GM19351 (cell line): ENCODE results near the gene CXCL5.
"Not testable (repeated sequence)": the region's sequence is repeated elsewhere in the genome, so short reads cannot be mapped to it uniquely, and the experiment has no call there.

Source experiments
- ATAC-seq: cut with Tn5 transposase; IDR thresholded peaks from one replicate; pipeline ENCODE4 v1.9.1; 2021; ENCODE audit warnings: mild to moderate bottlenecking, moderate library complexity; ENCODE audit not compliant: unreplicated experiment

The CXCL5 gene

GRCh38 chr4:74015126-74015780 is 16.8 kb upstream of the CXCL5 start:
- ATAC-seq = no peak

GRCh38 chr4:74014332-74014731 is 15.9 kb upstream of the CXCL5 start:
- no peak for ATAC-seq

- no peak for ATAC-seq
These were observed 14.8 kb upstream of the CXCL5 start for GRCh38 chr4:74013264-74013663.

GRCh38 chr4:74012130-74012529 is 13.7 kb upstream of the CXCL5 start:
- no peak for ATAC-seq

GRCh38 chr4:74009307-74009706 is 10.8 kb upstream of the CXCL5 start:
- ATAC-seq = no peak

GRCh38 chr4:74006009-74006476 is 7.6 kb upstream of the CXCL5 start:
- no peak for ATAC-seq

GRCh38 chr4:74005528-74005927 is 7.1 kb upstream of the CXCL5 start:
- no peak for ATAC-seq

GRCh38 chr4:74004668-74005067 is 6.2 kb upstream of the CXCL5 start:
- no peak for ATAC-seq

GRCh38 chr4:74000301-74000700 is 1.8 kb upstream of the CXCL5 start:
- no peak for ATAC-seq

- ATAC-seq = no peak
These were observed 6.4 kb downstream of the CXCL5 start for GRCh38 chr4:73992050-73992449.

- ATAC-seq = no peak
These were observed 6.8 kb downstream of the CXCL5 start for GRCh38 chr4:73991742-73992000.

GRCh38 chr4:73990988-73991741 is 7.3 kb downstream of the CXCL5 start:
- no peak for ATAC-seq

- ATAC-seq = no peak
These were observed 8.5 kb downstream of the CXCL5 start for GRCh38 chr4:73989928-73990327.

GRCh38 chr4:73989031-73989430 is 9.4 kb downstream of the CXCL5 start:
- ATAC-seq = no peak

- ATAC-seq = no peak
These were observed 10.4 kb downstream of the CXCL5 start, which contains the start of gene PPBP for GRCh38 chr4:73988061-73988460. Gene PPBP, minus strand, starts transcription at chr4:73988190. Its CDS starts 87 bp downstream, at chr4:73988103.

GRCh38 chr4:73985528-73985852 is 13.0 kb downstream of the CXCL5 start:
- ATAC-seq = no peak

- no peak for ATAC-seq
These were observed 13.5 kb downstream of the CXCL5 start for GRCh38 chr4:73984736-73985527.

- not testable (repeated sequence) for ATAC-seq
These were observed 17.3 kb downstream of the CXCL5 start for GRCh38 chr4:73981175-73981574.

- no peak for ATAC-seq
These were observed 19.0 kb downstream of the CXCL5 start for GRCh38 chr4:73979407-73979957.

- ATAC-seq = no peak
These were observed 19.6 kb downstream of the CXCL5 start for GRCh38 chr4:73978886-73979285.

- no peak for ATAC-seq
These were observed 21.8 kb downstream of the CXCL5 start for GRCh38 chr4:73976716-73977115.

GRCh38 chr4:73976217-73976616 is 22.3 kb downstream of the CXCL5 start:
- no peak for ATAC-seq
